ENCODE measurements around the gene OCRL. TPM values are rescaled to one million over a fixed set of nuclear protein-coding genes. Genes with fewer than 3 reads are reported as not detected.

The OCRL gene
- total RNA-seq, 1 donor from 2014 or later = 49.8 TPM

DNA sequence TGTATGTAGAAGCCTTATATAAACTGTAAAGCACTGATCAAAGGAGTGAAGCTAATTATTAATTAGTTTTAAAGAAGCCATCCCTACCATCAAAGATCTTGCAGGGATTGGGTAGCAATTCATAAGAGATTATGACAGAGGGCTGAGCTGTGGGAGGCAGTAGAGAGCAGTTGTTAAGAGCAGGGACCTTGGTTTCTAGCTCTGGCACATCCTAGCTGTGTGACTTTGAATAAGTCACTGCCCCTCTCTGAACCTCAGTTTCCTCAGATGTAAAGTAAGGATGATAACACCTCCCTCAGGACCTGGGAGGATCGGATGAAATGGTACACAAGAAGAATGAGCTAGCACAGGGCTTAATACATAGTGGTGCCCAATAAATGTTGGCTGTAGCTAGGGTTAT lies 69.3 kb downstream of the OCRL start:
- TF ChIP-seq, protein P1, sequence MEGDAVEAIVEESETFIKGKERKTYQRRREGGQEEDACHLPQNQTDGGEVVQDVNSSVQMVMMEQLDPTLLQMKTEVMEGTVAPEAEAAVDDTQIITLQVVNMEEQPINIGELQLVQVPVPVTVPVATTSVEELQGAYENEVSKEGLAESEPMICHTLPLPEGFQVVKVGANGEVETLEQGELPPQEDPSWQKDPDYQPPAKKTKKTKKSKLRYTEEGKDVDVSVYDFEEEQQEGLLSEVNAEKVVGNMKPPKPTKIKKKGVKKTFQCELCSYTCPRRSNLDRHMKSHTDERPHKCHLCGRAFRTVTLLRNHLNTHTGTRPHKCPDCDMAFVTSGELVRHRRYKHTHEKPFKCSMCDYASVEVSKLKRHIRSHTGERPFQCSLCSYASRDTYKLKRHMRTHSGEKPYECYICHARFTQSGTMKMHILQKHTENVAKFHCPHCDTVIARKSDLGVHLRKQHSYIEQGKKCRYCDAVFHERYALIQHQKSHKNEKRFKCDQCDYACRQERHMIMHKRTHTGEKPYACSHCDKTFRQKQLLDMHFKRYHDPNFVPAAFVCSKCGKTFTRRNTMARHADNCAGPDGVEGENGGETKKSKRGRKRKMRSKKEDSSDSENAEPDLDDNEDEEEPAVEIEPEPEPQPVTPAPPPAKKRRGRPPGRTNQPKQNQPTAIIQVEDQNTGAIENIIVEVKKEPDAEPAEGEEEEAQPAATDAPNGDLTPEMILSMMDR (IDR thresholded peaks at IDR 0.05) = no peak
- Mint-ChIP-seq H3K9me3 (ENCODE audit: unreplicated experiment) (no peaks in the 10 kb centered on the region), H3K4me3 (ENCODE audit: unreplicated experiment) (no peak overlapping the region), H3K4me1 (ENCODE audit: unreplicated experiment) (peaks cover 8% of the 10 kb centered on the region), H3K36me3 (ENCODE audit: unreplicated experiment) (no peaks in the 10 kb centered on the region), H3K27me3 (ENCODE audit: unreplicated experiment) (no peaks in the 10 kb centered on the region), H3K27ac (ENCODE audit: unreplicated experiment) (no peak overlapping the region)
- no peak for DNase-seq (ENCODE audit: extremely low spot score, unreplicated experiment)

DNA sequence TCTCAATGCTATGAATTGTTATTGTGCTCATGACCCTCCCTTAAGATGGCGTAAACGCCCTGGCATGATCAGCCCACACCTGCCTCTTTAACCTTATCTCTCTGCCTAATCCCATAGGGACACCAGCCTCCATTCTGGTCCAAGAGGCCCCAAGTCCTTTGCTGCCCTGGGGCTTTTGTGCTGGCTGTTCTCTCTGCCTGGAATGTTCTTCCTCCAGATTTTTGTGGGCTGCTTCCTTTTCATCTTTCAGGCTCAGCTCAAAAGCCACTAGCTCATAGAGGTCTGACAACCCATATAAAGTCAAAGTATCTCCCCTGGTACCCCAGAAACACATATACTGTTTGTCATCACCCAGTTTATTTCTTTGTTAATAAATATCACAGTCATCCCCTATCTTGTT lies 72.3 kb downstream of the OCRL start:
- no peaks in the 10 kb centered on the region for H3K27me3 Mint-ChIP-seq (ENCODE audit: unreplicated experiment)

DNA sequence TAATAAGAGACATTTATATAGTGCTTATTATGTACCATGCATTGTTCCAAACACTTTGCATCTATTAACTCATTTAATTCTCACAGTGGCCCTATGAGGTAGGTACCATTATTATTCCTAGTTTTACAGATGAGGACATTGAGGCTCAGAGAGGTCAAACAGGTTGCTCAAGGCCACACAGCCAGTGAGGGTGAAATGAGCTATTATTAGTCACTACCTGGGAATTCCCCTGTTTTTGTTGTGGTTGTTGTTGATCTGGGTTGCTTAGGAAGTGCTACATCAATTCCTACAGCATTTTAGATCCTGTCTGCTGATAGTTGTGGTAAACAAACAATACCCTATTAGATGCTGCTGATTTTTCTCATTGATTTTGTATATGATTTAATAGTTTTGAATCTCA lies 73.5 kb downstream of the OCRL start:
- DNase-seq (ENCODE audit: extremely low spot score, unreplicated experiment) = no peak
- H3K4me1 Mint-ChIP-seq (ENCODE audit: unreplicated experiment) = no peaks in the 10 kb centered on the region
- no peaks in the 10 kb centered on the region for H3K9me3 Mint-ChIP-seq (ENCODE audit: unreplicated experiment)
- H3K27me3 Mint-ChIP-seq (ENCODE audit: unreplicated experiment) = no peaks in the 10 kb centered on the region
- H3K4me3 Mint-ChIP-seq (ENCODE audit: unreplicated experiment) = no peak overlapping the region
- TF ChIP-seq, protein P1 (IDR thresholded peaks at IDR 0.05) = no peak
- H3K36me3 Mint-ChIP-seq (ENCODE audit: unreplicated experiment) = no peaks in the 10 kb centered on the region
- H3K27ac Mint-ChIP-seq (ENCODE audit: unreplicated experiment) = no peak overlapping the region

More for the DNA sequence above, 72.3 kb downstream of the OCRL start:
- no peak overlapping the region for H3K4me3 Mint-ChIP-seq (ENCODE audit: unreplicated experiment)
- no peak for DNase-seq (ENCODE audit: extremely low spot score, unreplicated experiment)
- no peaks in the 10 kb centered on the region for H3K4me1 Mint-ChIP-seq (ENCODE audit: unreplicated experiment)
- no peak overlapping the region for H3K27ac Mint-ChIP-seq (ENCODE audit: unreplicated experiment)
- H3K9me3 Mint-ChIP-seq (ENCODE audit: unreplicated experiment) = no peaks in the 10 kb centered on the region
- H3K36me3 Mint-ChIP-seq (ENCODE audit: unreplicated experiment) = no peaks in the 10 kb centered on the region
- TF ChIP-seq, protein P1 (IDR thresholded peaks at IDR 0.05) = no peak

GRCh38 chrX:129614481-129615255 lies 74.6 kb downstream of the OCRL start:
- no peak overlapping the region for H3K27ac Mint-ChIP-seq (ENCODE audit: unreplicated experiment)
- no peaks in the 10 kb centered on the region for H3K27me3 Mint-ChIP-seq (ENCODE audit: unreplicated experiment)
- no peaks in the 10 kb centered on the region for H3K36me3 Mint-ChIP-seq (ENCODE audit: unreplicated experiment)
- no peak overlapping the region for H3K4me3 Mint-ChIP-seq (ENCODE audit: unreplicated experiment)
- no peaks in the 10 kb centered on the region for H3K4me1 Mint-ChIP-seq (ENCODE audit: unreplicated experiment)
- H3K9me3 Mint-ChIP-seq (ENCODE audit: unreplicated experiment) = no peaks in the 10 kb centered on the region
- TF ChIP-seq, protein P1 (IDR thresholded peaks at IDR 0.05) = no peak
- DNase-seq (ENCODE audit: extremely low spot score, unreplicated experiment) = no peak

- Mint-ChIP-seq H3K27ac (ENCODE audit: unreplicated experiment) (no peak overlapping the region), H3K4me3 (ENCODE audit: unreplicated experiment) (no peak overlapping the region), H3K9me3 (ENCODE audit: unreplicated experiment) (no peaks in the 10 kb centered on the region), H3K4me1 (ENCODE audit: unreplicated experiment) (no peaks in the 10 kb centered on the region), H3K36me3 (ENCODE audit: unreplicated experiment) (no peaks in the 10 kb centered on the region), H3K27me3 (ENCODE audit: unreplicated experiment) (no peaks in the 10 kb centered on the region)
- DNase-seq (ENCODE audit: extremely low spot score, unreplicated experiment) = no peak
- TF ChIP-seq, protein P1 (IDR thresholded peaks at IDR 0.05) = no peak
These were observed 77.4 kb downstream of the OCRL start for GRCh38 chrX:129617420-129617819.

Measured in osteocyte (in vitro differentiated cells).